Liver (tissue), 3 donors: ENCODE results near the gene PPP1R2B.

Experiments used
- HNF4G ChIP-seq: IDR thresholded peaks from 2 replicates; pipeline ENCODE4 v1.6.1; 2016; ENCODE audit warnings: antibody characterized with exemption
- JUND ChIP-seq, 2 donors: IDR thresholded peaks; 2 replicates each; pipeline ENCODE4 v1.6.1; 2016; ENCODE audit warnings: antibody characterized with exemption in 2 of 2
- RAD21 ChIP-seq, 2 donors: IDR thresholded peaks; 2 replicates each; pipeline ENCODE4 v1.6.1; 2016; ENCODE audit warnings: antibody characterized with exemption in 2 of 2, mild to moderate bottlenecking in 2 of 2
- SP1 ChIP-seq: IDR thresholded peaks from 2 replicates; pipeline ENCODE4 v1.6.1; 2018; ENCODE audit warnings: antibody characterized with exemption, mild to moderate bottlenecking
- TF ChIP-seq, protein P1 (sequence below): fragments of 150-350 bp; IDR thresholded peaks from 2 replicates; pipeline ENCODE4 v1.5.1; 2017; ENCODE audit warnings: improper control_type of control experiment, low read depth, low read length; ENCODE audit not compliant: missing input control
- TF ChIP-seq, protein P2 (sequence below): IDR thresholded peaks from 2 replicates; pipeline ENCODE4 v1.6.1; 2016; ENCODE audit warnings: antibody characterized with exemption, mild to moderate bottlenecking
- donor health status: healthy.
- donor health status: healthy.

DNA sequence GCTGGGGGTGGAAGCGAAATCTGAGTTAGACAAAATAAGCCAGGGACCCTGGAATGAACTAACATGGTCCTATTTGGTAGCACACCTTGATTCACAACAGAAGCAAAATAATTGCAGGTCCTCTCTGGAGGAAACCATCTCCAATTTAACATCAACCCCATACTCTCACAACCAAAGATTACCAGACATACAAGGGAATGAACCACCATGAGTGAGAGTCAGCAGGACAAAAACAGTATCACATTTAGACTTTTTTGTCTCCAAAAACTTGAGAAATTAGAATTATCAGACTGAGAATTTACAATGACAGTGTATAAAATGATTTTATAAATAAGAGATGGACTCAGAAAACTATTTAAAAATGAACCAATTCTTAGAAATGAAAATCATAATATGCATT lies 21.1 kb downstream of the PPP1R2B start:
- TF ChIP-seq, protein P1, sequence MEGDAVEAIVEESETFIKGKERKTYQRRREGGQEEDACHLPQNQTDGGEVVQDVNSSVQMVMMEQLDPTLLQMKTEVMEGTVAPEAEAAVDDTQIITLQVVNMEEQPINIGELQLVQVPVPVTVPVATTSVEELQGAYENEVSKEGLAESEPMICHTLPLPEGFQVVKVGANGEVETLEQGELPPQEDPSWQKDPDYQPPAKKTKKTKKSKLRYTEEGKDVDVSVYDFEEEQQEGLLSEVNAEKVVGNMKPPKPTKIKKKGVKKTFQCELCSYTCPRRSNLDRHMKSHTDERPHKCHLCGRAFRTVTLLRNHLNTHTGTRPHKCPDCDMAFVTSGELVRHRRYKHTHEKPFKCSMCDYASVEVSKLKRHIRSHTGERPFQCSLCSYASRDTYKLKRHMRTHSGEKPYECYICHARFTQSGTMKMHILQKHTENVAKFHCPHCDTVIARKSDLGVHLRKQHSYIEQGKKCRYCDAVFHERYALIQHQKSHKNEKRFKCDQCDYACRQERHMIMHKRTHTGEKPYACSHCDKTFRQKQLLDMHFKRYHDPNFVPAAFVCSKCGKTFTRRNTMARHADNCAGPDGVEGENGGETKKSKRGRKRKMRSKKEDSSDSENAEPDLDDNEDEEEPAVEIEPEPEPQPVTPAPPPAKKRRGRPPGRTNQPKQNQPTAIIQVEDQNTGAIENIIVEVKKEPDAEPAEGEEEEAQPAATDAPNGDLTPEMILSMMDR, result no peak
- TF ChIP-seq, protein P2, sequence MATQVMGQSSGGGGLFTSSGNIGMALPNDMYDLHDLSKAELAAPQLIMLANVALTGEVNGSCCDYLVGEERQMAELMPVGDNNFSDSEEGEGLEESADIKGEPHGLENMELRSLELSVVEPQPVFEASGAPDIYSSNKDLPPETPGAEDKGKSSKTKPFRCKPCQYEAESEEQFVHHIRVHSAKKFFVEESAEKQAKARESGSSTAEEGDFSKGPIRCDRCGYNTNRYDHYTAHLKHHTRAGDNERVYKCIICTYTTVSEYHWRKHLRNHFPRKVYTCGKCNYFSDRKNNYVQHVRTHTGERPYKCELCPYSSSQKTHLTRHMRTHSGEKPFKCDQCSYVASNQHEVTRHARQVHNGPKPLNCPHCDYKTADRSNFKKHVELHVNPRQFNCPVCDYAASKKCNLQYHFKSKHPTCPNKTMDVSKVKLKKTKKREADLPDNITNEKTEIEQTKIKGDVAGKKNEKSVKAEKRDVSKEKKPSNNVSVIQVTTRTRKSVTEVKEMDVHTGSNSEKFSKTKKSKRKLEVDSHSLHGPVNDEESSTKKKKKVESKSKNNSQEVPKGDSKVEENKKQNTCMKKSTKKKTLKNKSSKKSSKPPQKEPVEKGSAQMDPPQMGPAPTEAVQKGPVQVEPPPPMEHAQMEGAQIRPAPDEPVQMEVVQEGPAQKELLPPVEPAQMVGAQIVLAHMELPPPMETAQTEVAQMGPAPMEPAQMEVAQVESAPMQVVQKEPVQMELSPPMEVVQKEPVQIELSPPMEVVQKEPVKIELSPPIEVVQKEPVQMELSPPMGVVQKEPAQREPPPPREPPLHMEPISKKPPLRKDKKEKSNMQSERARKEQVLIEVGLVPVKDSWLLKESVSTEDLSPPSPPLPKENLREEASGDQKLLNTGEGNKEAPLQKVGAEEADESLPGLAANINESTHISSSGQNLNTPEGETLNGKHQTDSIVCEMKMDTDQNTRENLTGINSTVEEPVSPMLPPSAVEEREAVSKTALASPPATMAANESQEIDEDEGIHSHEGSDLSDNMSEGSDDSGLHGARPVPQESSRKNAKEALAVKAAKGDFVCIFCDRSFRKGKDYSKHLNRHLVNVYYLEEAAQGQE, result no peak
- TF ChIP-seq RAD21 (IDR thresholded peaks at IDR 0.05), result no peak
- no peak for TF ChIP-seq SP1
- TF ChIP-seq JUND (IDR thresholded peaks at IDR 0.05), result no peak
- no peak for TF ChIP-seq HNF4G
